GM18502 (cell line): Measurements from ENCODE around the gene MAP2K2.

ENCODE experiments used
- ATAC-seq: cut with Tn5 transposase; IDR thresholded peaks from one replicate; pipeline ENCODE4 v1.9.1; 2021; ENCODE audit warnings: mild to moderate bottlenecking; ENCODE audit not compliant: unreplicated experiment, poor library complexity

MAP2K2 gene

DNA sequence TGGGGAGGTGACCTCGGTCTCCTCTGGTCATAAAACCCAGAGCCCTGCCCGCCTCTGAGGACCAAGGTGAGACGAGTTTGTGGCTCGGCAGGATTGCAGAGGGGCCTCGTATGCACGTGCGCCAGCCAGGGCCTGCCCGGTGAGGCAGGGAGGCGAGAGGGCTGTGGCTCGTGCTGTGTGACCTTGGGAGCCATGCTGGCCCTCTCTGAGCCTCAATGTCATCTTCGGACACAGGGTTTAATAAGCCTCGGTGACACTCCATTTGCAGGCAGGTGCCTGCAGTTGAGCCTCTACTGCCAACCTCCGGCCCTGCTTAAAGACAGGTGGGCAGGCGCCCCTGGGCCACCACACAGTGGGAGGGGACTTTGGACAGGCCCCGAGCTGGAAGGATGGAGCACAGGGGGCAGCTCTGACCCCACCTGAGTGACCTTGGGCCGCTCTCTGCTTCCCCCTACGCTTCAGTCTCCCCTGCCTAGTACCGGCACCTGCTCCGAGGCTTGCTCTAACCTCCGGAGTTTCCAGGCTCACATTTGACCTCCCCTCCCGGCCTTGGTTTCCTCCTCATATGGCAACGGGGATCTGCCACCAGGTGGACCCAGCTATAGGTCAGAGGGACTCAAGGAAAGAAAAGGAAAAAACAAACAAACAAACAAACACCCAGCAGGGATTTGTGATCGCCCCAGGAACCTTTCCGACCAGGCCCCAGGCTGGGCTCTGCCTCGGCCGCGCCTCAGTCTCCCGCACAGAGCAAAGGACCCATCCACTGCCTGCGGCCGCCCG is 60.4 kb downstream of the MAP2K2 start:
- ATAC-seq, result no peak

DNA sequence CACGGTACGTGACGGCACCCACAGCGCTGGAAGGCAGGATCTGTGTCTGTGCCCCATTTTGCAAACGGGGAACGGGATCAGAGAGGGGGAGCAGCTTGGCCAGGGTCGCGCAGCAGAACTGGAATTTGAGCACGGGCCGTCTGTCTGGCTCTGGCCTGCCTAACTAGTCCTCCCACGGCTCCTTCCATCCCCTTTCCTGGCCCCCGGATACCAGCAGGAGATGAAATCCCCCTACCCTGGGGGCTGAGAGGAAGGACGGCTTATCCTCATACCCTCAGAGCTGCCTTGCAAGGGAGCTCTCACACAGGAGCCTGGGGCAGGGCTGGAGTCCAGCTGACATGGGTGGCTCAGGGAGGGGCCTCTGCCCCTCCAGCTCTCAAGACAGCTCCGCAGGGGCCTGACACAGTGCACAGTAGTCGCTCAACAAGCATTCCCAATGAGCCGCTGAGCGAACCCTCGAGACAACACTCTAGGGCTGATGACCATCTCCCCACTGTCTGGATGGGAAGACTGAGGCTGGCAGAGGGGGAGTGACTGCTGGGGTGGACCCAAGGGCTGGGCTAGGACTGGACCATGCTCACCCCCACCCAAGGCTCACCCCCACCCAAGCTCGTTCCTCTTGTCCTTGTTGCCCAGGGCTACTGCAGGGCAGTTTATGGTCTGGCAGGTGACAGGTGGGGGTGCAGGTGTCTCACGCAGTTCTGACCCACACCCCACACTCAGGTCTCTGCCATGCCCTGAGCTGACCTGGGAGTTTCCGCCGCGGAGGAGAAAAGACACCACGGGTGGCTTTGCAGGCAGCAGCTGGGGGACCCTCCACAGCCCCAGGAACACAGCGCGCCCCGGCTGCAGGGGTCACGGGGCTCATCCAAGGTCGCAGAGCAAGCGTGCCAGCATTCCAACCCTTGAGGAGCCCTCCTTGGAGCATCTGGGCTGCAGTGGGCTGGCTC is 61.2 kb downstream of the MAP2K2 start:
- ATAC-seq, result no peak

DNA sequence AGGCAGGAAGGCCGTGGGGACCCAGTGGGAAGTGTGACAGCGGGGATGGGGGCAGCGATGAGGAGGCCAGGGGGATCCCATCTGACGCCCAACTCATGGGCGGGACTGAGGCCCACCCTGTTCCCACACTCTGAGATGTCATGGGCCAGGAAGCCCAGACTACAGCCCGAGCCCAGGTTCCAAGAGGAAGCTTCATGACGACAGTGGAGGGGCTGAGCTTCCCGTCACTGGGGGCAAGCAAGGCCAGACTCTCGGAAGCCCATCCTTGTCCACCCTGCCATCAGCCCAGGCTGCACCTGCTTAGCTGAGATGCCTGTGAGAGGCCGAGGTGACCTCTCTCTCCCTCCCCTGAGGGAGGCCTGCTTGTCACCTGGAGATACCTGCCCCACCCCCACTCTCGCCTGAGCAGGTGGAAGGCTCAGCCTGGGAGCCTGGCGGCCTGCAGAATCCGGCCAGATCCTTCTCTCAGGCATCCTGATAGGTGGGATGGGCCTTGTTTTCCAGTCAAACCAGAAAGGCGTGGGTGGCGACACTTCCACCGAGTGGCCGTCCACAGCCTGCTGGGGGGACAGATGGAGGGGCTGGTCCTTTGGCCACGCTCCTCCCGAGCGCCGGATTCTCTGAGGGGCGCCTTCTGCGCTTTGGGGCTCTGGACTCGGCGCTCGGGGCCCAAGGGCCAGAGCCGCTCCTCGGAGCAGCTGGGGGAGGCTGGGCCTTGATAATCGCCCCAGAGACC is 62.1 kb downstream of the MAP2K2 start:
- no peak for ATAC-seq

DNA sequence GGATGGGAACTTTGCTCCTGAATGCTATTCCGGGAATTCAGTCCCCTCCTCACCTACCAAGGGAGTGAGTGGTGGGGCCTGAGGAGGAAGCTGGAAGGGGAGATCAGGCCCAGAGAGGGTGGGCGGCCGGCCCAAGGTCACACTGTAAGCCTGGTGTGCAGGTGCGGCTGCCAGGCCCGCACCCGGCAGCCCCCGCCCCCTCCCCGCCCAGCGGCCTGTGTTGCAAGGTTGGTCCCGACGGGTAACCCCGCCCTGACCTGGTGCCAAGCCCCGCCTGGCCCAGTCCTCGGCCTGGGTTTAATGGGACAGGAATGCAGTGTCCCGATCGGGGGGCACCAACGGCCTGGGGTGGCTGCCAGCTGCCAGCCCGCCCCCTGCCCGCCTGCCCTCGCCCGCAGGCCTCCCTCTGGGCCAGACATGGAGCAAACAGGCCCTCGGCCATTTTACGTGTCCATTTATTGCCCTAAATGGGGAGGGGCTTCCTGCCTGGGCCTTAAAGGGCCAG is 62.7 kb downstream of the MAP2K2 start:
- ATAC-seq, result no peak

DNA sequence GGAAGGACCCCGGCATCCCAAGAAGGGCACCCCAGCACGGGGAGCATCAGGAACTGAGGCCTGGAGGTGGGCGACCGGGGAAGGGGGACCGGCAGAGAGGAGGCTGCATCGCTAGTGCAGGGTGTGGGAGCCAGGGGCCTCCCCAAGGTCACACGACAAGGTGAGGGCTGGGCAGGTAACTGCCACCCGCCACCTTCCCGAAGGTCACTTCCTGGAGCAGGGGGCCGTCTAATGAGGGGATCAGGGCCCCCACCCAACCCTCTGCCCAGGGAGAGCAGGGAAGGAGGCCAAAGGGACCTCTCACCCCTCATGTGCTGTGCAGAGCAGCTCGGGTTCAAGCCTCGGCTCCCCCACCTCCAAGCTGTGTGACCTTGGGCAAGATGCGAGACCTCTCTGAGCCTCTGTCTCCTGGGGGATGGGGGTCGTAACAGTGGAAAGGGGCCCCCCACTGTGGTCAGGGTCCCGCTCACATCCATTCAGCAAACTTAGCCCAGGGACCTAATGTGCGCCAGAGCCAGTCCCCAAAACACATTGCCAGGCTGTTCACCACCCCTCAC is 63.2 kb downstream of the MAP2K2 start:
- ATAC-seq, result no peak

DNA sequence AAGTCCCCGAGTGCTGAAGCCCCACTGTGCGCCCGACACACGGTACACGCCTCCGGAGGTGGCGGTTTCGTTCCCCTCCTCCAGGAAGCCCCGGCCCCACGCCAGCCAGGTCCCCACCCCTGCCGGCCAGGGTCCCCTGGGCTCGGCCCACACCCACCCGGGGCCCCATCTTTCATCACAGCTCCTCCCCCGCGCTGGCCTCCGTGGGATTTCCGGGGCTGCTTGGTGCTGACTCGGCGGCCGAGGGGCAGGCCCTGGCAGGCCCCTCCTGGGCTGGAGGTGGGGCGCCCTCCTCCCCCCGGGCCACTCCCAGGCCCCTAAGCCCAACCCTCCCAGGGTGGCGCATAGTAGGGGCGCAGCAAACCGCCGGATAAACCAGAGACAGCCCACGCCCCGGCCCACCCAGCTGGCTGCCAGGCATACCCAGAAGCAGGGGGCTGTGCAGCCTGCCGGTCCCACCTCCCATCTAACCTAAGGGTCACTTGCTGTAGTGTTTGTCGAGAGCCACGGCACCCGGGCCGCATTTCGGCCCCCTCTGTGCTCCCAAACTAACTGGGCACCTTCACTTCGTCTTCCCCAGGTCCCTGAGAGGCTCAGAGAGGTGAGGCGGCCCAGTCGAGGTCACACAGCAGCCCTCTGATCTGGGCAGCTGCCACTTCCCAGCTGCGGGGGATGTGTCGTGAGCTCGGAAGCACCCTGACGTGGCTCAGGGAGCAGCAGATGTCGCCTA is 63.9 kb downstream of the MAP2K2 start:
- ATAC-seq, result no peak

DNA sequence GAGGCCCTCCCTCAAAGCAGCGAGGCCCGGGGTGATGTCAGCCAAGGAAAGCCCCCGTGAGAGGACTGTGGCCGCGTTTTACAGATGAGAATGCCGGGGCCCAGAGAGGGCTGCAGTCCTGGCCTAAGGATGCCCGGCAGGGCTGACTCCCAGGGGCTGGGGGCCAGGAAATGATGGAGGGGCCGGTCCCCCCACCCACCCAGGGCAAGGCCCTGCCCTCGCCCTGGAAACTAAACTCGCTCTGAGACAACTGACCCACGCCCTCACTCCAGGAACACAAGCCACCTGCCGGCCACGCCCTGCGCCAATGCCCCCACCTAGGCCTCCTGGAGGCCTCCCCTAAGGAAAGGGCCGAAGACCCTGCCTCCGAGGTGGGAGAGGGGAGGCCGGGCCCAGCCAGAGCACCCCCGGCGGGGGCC is 64.5 kb downstream of the MAP2K2 start:
- ATAC-seq, result no peak

DNA sequence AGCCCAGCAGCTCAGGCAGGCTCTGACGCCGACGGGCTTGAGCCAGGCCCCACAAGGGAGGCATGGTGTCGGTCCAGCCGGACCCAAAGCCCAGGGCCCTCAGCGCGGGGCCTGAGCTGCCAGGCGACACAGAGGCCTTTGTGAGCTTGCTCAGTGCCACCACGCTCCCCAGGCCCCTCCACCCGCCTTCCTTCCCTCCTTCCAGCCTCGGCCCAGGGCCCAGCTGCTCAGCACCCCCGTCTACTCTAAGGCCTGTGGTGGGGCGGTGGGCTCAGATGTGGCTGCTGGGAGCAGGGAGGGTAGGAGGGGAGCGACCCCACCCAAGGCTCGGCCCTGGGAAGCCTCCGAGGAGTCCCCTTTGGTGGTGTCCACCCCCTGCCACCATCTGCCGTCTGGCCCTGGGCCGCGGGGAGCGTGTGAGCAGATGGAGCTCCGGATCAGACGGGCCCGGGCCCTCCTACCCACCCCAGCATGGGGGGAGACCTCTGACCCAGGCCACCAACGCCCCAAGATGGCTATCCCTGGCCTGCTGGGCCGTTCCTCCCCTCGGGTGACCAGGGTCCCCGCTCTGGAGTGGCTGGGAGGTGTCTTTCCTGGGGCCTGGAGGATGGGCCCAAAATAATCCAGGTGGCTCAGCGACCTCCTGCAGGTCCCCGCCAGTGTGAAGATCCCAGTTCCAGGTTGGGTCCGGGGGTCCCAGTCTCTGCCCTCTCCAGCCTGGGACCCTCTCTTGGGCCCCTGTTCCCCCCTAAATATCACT is 65.0 kb downstream of the MAP2K2 start:
- ATAC-seq, result no peak

DNA sequence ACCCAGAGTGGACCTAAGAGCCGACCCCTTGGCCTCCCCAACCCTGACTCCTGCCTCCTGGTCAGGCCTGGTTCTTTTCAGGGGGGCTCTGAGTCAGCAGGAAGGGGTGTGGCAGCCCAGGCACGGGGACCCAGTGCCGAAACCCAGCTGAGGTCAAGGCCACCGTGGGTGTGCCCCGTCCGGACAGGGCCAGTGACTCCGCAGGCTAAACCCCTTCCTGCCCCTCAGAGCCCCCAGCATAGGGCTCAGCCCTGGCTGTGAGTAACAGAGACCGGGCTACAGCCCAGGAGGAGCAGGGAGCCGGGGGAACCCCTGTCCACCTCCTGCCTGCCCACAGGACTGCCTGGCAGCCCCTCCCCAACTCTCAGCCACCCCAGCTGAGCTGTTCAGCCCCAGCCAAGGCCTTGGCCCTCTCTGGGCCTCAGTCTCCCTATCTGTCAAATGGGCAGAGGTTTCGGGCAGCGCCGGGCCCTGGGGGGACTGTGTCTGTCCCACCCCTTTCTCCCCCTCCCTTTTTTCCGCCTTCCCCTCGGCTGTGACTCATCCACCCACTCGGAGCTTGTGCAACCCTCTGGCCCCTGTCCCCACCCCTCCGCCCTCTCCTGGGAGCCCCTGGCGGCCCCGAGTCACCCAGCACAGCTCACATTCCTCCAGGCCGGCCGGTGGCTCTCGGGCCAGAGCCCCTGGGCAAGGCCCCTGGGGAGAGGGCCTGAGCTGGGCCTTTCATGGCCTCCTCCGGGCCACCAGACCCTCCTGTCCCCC is 65.8 kb downstream of the MAP2K2 start:
- no peak for ATAC-seq

DNA sequence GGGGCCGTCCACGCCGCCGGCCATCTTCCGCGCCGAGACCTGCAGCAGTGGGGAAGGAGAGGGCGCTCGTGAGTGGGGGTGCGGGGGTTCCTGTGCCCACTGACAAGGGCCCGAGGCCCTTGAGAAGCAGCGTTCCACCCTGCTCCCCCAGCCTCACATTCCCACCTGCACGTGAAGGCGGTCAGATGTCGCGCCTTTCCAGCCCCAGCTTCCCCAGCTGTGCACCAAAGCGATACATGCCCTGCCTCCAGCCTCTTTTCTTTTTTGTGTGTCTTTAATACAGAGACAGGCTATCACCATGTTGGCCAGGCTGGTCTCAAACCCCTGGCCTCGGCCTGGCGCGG is 68.7 kb downstream of the MAP2K2 start:
- ATAC-seq, result no peak

DNA sequence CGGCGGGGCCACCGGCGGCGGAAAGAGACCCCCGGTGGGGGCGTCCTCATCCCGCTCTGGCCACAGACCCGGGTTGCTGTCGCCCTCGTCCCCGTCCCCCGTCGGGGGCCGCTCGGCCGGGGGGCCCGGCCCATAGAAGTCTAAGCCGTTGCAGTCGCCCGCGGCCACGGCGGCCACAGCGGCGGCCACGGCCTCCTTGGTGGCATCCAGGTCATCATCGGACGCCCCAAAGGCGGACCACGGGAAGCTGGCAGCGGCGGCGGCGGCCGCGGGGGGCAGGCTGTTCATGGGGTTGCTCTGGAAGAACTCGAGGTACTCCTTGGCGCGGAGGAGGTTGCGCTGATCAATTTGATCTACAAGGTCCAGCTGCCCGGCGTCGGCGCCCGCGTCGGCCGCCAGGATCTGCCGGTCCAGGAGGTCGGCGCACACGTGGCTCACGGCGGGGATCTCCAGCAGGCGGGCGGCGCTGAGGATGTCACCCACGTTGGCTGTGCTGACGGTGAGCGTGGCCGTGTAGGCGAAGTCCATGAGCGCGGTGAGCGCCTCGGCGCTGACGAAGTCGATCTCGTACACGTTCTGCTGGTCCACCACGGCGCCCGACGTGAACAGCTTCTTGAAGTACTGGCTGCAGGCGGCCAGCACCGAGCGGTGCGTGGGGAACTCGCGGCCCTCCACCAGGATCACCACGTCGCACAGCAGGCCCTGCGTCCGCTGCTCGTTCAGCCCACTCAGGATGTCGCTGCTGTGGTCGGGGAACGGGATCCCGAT is 69.3 kb downstream of the MAP2K2 start:
- no peak for ATAC-seq

DNA sequence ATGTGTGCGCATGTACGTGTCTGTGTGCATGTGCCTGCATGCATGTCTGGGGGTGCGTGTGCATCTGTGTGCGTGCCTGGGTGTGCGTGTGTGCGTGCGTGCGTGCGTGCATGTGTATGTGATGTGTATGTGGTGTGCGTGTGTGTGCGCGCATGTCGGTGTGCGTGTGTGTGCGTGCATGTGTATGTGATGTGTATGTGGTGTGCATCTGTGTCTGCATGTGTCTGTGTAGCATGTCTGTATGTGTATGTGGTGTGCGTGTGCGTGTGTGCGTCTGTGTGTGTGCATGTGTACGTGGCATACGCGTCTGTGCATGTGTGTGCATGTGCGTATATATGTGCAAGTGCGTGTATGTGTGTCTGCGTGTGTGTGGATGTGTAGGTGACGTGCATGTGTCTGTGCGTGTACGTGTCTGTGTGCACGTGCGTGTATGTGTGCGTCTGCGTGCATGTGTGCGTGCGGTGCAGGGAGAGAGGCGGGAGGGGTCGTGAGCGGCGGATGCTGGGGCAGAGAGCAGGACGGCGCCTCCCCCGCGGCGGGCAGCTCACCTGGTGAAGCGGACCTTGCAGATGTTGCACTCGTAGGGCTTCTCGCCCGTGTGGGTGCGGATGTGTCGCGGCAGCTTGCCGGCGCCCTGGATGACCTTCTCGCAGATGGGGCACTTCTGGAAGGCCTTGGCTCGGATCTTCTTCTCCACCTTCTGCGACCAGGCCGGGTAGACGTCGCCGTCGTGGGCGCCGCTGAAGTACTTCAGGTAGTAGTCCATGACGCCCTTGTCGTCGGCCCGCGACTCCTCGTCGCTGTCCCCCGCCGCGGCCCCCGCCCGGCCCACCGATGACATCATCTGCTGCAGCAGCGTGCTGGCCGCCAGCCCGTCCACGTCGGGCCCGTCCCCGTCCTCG is 70.2 kb downstream of the MAP2K2 start:
- ATAC-seq, result no peak

DNA sequence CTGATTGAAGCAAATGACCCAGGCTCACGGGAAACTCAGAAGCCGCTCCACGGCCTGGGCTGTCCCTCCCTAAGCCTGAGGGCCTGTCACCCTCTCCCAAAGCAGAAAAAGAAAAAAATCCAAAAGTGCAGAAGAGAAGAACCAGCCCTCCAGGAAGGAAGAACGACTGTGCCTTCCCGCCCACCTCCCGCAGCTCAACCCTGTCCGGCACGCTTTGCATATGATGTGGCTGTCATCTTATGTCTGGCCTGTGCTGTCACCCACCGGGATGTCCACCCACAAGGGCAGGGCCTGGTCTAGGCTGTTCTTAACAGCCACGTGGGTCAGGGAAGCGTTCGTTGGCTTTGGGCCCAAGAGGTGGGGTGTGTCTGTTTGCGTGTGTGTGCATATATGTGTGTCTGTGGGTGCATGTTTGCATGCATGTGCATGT is 70.9 kb downstream of the MAP2K2 start:
- no peak for ATAC-seq

DNA sequence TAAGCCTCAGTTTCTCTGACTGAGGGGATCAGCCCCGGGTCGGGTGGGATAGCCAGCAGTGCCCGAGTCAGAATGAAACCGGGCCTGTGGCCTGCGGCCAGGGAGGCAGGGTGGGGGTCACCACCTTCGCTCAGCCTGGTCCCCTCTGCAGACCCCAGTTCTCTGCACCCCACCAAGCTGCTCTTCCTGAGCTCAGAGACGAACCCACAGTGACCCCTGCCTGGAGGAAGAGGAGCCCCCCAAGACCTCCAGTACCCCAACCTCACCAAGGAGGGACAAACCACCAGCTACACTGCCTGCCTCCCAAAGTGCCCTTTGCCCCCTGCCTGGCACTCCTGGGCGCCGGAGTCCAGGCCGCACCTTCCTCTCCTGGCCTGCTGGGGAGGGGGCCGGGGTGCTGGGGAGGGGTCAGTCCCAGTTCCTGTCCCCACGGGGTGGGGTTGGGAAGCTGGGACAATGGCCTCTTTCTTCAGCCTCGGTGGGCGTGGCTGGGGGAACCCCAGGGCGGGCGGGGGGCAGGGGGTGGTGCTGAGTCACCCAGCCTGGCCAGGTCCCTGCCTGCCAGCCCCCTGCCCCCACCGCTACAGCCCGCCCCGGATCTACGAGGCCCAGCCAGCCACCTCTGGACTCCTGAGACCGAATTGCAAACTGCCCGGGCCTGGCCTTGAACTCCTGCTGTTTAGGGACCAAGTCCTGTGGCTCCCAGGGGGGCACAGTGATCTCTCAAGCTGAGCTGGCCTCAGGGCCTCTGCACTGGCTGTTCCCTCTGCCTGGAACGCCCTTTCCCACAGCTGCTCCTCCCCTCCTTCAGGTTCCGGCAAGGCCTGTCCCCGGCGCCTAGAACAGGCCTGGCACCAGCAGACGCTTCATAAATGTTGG is 71.6 kb downstream of the MAP2K2 start:
- no peak for ATAC-seq
